ENCODE measurements around the gene ST8SIA5.

- no peak for TF ChIP-seq CTCF (conservative IDR thresholded peaks at IDR 0.05)
- TF ChIP-seq EZH2 (IDR thresholded peaks at IDR 0.05; ENCODE audit: low read depth): no peak
These were observed 761 bp downstream of the ST8SIA5 start for GRCh38 chr18:46756025-46756558.

Data from PC-9 (cell line).